ENCODE results near the gene KRT27.

DNA sequence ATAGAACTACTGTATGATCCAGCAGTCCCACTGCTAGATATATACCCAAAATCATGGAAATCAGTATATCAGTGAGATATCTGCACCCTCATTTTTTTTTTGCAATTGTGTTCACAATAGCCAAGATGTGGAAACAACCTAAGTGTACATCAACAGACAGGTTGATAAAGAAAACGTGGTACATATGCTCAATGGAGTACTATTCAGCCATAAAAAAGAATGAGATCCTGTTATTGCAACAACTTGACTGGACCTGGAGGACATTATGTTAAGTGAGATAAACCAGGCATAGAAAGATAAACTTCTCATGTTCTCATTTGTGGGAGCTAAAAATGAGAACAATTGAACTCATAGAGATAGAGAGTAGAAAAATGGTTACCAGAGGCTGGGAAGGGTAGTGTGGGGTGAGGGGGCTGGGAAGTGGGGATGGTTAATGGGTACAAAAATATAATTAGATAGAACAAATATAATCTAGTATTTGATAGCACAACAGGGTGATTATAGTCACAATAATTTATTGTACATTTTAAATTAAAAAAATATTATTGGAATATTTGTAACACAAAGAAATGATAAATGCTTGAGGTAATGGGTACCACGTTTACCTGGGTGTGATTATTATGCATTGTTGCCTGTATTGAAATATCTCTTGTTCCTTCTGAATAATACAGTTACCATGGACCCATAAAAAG, 47.9 kb upstream of the KRT27 start:
- TF ChIP-seq EZH2 (IDR thresholded peaks at IDR 0.05; ENCODE audit: insufficient read depth, low read length): no peak
- TF ChIP-seq, protein P1, sequence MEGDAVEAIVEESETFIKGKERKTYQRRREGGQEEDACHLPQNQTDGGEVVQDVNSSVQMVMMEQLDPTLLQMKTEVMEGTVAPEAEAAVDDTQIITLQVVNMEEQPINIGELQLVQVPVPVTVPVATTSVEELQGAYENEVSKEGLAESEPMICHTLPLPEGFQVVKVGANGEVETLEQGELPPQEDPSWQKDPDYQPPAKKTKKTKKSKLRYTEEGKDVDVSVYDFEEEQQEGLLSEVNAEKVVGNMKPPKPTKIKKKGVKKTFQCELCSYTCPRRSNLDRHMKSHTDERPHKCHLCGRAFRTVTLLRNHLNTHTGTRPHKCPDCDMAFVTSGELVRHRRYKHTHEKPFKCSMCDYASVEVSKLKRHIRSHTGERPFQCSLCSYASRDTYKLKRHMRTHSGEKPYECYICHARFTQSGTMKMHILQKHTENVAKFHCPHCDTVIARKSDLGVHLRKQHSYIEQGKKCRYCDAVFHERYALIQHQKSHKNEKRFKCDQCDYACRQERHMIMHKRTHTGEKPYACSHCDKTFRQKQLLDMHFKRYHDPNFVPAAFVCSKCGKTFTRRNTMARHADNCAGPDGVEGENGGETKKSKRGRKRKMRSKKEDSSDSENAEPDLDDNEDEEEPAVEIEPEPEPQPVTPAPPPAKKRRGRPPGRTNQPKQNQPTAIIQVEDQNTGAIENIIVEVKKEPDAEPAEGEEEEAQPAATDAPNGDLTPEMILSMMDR (IDR thresholded peaks at IDR 0.05; ENCODE audit: insufficient read depth, low read depth, low read length): no peak
